Activated effector memory CD4-positive, alpha-beta T cell treated with anti-CD3 and anti-CD28 coated beads, Interleukin-2, amount 50 U/mL, for 16 hours (primary cell): ENCODE results near the gene SPEF2.
A peak's percentile ranks its signal among the peaks of the same experiment; 100 is the strongest.

Experiments
- DNase-seq: peaks from one replicate; pipeline ENCODE4 v3.0.0-alpha.2; 2020

Gene SPEF2

GRCh38 chr5:35617435-35618303 is at the start of gene SPEF2:
SPEF2 (plus strand) TSS chr5:35617863; CDS start chr5:35617998, 135 bp downstream.
- peak; percentile 91 for DNase-seq

- no peak for DNase-seq
These were observed 42.1 kb upstream of the SPEF2 start for GRCh38 chr5:35575578-35575977.

GRCh38 chr5:35587419-35587818 is 30.2 kb upstream of the SPEF2 start:
- no peak for DNase-seq

GRCh38 chr5:35593338-35593737 is 24.3 kb upstream of the SPEF2 start:
- DNase-seq = no peak

- DNase-seq = no peak
These were observed 18.8 kb upstream of the SPEF2 start for GRCh38 chr5:35598707-35599370.

- DNase-seq = no peak
These were observed 17.1 kb upstream of the SPEF2 start for GRCh38 chr5:35600591-35600990.

GRCh38 chr5:35608881-35609779 is 8.5 kb upstream of the SPEF2 start:
- no peak for DNase-seq

GRCh38 chr5:35617060-35617434 is 616 bp upstream of the SPEF2 start:
- no peak for DNase-seq

- DNase-seq = no peak
These were observed 607 bp downstream of the SPEF2 start for GRCh38 chr5:35618304-35618636.

GRCh38 chr5:35618781-35619180 is 1.1 kb downstream of the SPEF2 start:
- no peak for DNase-seq

GRCh38 chr5:35622974-35623373 is 5.3 kb downstream of the SPEF2 start:
- no peak for DNase-seq

- DNase-seq = no peak
These were observed 6.3 kb downstream of the SPEF2 start for GRCh38 chr5:35623991-35624390.

GRCh38 chr5:35626108-35626507 is 8.4 kb downstream of the SPEF2 start:
- no peak for DNase-seq

- DNase-seq = no peak
These were observed 8.9 kb downstream of the SPEF2 start for GRCh38 chr5:35626553-35626952.

- DNase-seq = no peak
These were observed 16.7 kb downstream of the SPEF2 start for GRCh38 chr5:35634326-35634725.

- DNase-seq = no peak
These were observed 23.0 kb downstream of the SPEF2 start for GRCh38 chr5:35640623-35641022.

GRCh38 chr5:35644543-35644942 is 26.9 kb downstream of the SPEF2 start:
- no peak for DNase-seq

GRCh38 chr5:35647128-35647527 is 29.5 kb downstream of the SPEF2 start:
- DNase-seq = no peak

- DNase-seq = no peak
These were observed 30.0 kb downstream of the SPEF2 start for GRCh38 chr5:35647712-35648111.

- DNase-seq = peak; percentile 82
These were observed 33.5 kb downstream of the SPEF2 start for GRCh38 chr5:35651002-35651756.

GRCh38 chr5:35656721-35657120 is 39.1 kb downstream of the SPEF2 start:
- no peak for DNase-seq

GRCh38 chr5:35657877-35658276 is 40.2 kb downstream of the SPEF2 start:
- no peak for DNase-seq

- no peak for DNase-seq
These were observed 41.9 kb downstream of the SPEF2 start for GRCh38 chr5:35659556-35659955.
